ENCODE data around the gene GEMIN5. TPM values are rescaled to one million over a fixed set of nuclear protein-coding genes. Genes with fewer than 3 reads are reported as not detected.

Gene GEMIN5
- total RNA-seq, 2 experiments from 2014 or later: 32.9 to 33.0 TPM

DNA sequence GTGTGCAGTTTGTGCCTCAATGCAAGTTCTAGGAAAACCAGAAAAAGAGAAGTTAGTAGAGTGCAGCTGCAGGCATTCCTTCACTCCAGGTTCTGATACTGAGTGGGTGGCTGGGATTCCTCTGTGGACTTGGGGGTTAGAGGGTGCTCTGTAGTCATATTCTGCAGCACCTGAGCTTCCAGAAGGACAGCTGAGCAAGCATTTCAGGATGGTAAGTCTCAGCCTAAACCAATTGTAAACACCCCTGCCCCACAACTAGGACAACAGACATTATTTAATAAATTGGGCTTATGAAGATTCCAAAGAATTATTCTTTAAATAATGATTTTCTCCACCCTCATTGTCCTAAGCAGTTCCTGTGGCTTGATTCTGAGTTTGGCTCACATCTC lies 96.7 kb downstream of the GEMIN5 start:
- intact Hi-C loops (cut with DNase I, micrococcal nuclease): no loop called here
- no peak for DNase-seq
- Mint-ChIP-seq H3K36me3 (ENCODE audit: low read depth) (peaks cover 2% of the 10 kb centered on the region), H3K9me3 (ENCODE audit: low read depth) (no peaks in the 10 kb centered on the region), H3K4me1 (no peaks in the 10 kb centered on the region), H3K4me3 (no peak overlapping the region), H3K27me3 (no peaks in the 10 kb centered on the region), H3K27ac (no peak overlapping the region)
- ChIA-PET POLR2A (no interaction called here), CTCF (no interaction called here)
- no peak for ATAC-seq

DNA sequence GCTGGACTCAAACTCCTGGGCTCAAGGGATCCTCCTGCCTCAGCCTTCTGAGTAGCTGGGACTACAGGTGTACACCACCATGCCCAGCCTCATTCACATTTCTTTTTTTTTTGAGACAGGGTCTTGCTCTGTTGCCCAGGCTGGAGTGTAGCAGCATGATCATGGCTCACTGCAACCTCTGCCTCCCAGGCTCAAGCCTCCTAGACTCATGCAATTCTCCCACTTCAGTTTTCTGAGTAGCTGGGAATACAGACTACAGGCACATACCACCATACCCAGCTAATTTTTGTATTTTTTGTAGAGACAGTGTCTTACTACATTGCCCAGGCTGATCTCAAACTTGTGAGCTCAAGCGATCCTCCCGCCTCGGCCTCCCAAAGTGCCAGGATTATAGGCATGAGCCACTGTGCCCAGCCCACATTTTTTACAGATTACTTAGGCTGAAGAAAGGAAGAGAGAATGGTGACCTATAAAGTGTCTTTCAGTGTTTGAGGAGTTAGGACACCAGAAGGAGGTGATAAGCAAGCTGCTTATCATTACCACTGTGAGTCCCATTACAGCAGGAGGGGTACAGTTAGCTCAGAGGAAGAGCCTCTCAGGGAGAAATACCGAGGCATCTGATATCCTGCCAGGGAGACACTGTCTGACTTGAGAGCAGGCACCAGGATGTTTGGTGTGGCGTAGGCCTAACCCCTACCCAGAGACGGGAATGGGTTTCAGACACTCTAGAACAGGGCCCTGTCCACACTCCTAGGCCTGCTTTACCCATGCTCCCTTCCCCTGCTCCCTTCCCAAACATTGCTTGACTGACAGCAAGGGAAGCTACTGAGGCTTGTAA lies 97.4 kb downstream of the GEMIN5 start:
- Mint-ChIP-seq H3K4me1 (no peaks in the 10 kb centered on the region), H3K4me3 (no peak overlapping the region), H3K36me3 (ENCODE audit: low read depth) (peaks cover 2% of the 10 kb centered on the region), H3K27me3 (no peaks in the 10 kb centered on the region), H3K9me3 (ENCODE audit: low read depth) (no peaks in the 10 kb centered on the region), H3K27ac (no peak overlapping the region)
- intact Hi-C loops (cut with DNase I, micrococcal nuclease): no loop called here
- CTCF ChIA-PET: interaction anchor here (0.7 kb wide), 1 partner anchor 77 kb away, joined by 5 read pairs; no protein-coding TSS in a partner anchor
- no peak for ATAC-seq
- POLR2A ChIA-PET: no interaction called here
- DNase-seq: no peak

Other genes starting within 250 kb of the GEMIN5 start
- gene LARP1, start 182.8 kb downstream of the GEMIN5 start, total RNA-seq: 100 to 1,000 TPM; 225 to 339 TPM
- under 1 TPM in 1 of 2 experiments, not detected in 1; 0.14 TPM for gene FAXDC2, start 87.6 kb downstream of the GEMIN5 start, total RNA-seq
- 10 to 100 TPM; 61.8 to 78.1 TPM for gene CNOT8, start 79.6 kb downstream of the GEMIN5 start, total RNA-seq
- 10 to 100 TPM; 77.2 to 86.7 TPM for gene MRPL22, start 2.9 kb upstream of the GEMIN5 start, total RNA-seq
- gene KIF4B, start 75.5 kb upstream of the GEMIN5 start, total RNA-seq: under 1 TPM; 0.05 TPM

All from activated CD4-positive, alpha-beta T cell treated with anti-CD3 and anti-CD28 coated beads for 36 hours (primary cell).